Motor neuron (in vitro differentiated cells): ENCODE data around the gene BICRAL. TPM values are rescaled to one million over a fixed set of nuclear protein-coding genes. Genes with fewer than 3 reads are reported as not detected.
A peak's percentile ranks its signal among the peaks of the same experiment; 100 is the strongest.
"Not testable (repeated sequence)": the region's sequence is repeated elsewhere in the genome, so short reads cannot be mapped to it uniquely, and the experiment has no call there.

Experiments used
- ATAC-seq, 8 experiments: fragments of 200-7000 bp; cut with Tn5 transposase; replicated peaks in 6 of 8; 2 replicates each; pipeline ENCODE4 v1.8.0; 2021; ENCODE audit warnings: mild to moderate bottlenecking in 8 of 8, moderate library complexity in 8 of 8
- H3K27ac ChIP-seq, 2 donors: fragments of 250-450 bp; sonication (Bioruptor Pico); 2 replicates each; pipeline ENCODE4 v1.9.0; 2021; ENCODE audit warnings: antibody characterized with exemption in 2 of 2, mild to moderate bottlenecking in 2 of 2, moderate library complexity in 1 of 2
- H3K4me1 ChIP-seq, 2 donors: fragments of 250-450 bp; sonication (Bioruptor Pico); replicated peaks in 1 of 2; 2 replicates each; pipeline ENCODE4 v1.6.1; 2021; ENCODE audit warnings: antibody characterized with exemption in 2 of 2, mild to moderate bottlenecking in 2 of 2, moderate library complexity in 1 of 2
- H3K4me3 ChIP-seq, 5 donors: fragments of 250-450 bp; sonication (Bioruptor Pico); 2 replicates each; pipeline ENCODE4 v1.9.0; 2021; ENCODE audit warnings: antibody characterized with exemption in 5 of 5, mild to moderate bottlenecking in 5 of 5, moderate library complexity in 4 of 5
- WGBS, 10 experiments: fragments of 450-650 bp; shearing (Covaris generic); methylation state at CpG; one replicate each; pipeline ENCODE4 v1.0.0; 2022; 5-methylcytosine and 5-hydroxymethylcytosine counted together
- in situ Hi-C, 9 experiments: fragments of 400-800 bp; cut with MboI; loops; one replicate each; pipeline ENCODE4 v1.15.0; 2021; ENCODE audit warnings: low sequenced_read_pairs in 9 of 9, low pct_unique_long_range_greater_than_20kb in 2 of 9; ENCODE audit not compliant: unreplicated experiment in 9 of 9
- total RNA-seq, 8 experiments: library from RNA; unstranded; fragments of 300-600 nt; gene quantifications; 2 replicates each; pipeline versions ENCODE4 v1.2.3 to v1.2.4, GENCODE V29; 2022

The BICRAL gene
- total RNA-seq, 8 experiments from 2014 or later: 4.0 to 10.4 (median 8.8) TPM

GRCh38 chr6:42771741-42772100, 10.1 kb upstream of the BICRAL start:
- Histone ChIP-seq H3K4me3 (no peak overlapping the region), H3K4me1 (peaks cover 12% of the 10 kb centered on the region in 2 donors), H3K27ac (no peak overlapping the region)
- WGBS, 10 experiments: 6 to 80% (median 45%) methylated on average over 1 to 3 of the region's 3 CpGs; no CpG with 5 or more reads in 2 of the 10 experiments
- in situ Hi-C loops: no loop called here
- peak in 3 of 8 experiments; percentile 40 to 62 (median 53) for ATAC-seq

DNA sequence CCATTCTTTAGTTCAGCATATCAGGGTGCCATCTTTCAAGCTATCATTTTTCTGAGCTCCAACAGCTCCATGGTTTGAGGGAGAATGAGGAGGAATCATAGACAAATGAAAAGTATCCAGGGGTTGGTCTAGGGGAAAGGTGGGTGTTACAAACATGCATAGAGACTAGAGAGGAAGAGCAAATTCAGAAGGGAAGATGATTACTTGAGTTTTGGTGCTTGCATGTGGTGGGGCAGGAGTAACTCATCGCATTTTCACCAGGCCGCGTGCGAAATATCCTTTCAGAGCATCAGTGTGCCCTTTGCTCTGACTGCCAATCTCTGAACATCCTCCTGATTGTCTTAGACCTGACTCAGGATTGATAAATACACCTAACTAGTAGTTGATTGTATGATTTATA, 7.7 kb upstream of the BICRAL start:
- Histone ChIP-seq H3K4me3 (no peak overlapping the region), H3K4me1 (peaks cover 12% of the 10 kb centered on the region in 2 donors), H3K27ac (no peak overlapping the region)
- WGBS, 10 experiments: 86 to 100% (median 98%) methylated on average over 1 to 4 of the region's 4 CpGs; no CpG with 5 or more reads in 3 of the 10 experiments
- in situ Hi-C loops: no loop called here
- ATAC-seq: no peak

- WGBS, 10 experiments: 83 to 100% (median 95%) methylated on average over 1 to 8 of the region's 10 CpGs
- ATAC-seq: not testable (repeated sequence)
Observed at GRCh38 chr6:42774821-42775487, 6.9 kb upstream of the BICRAL start.

GRCh38 chr6:42777126-42777822, 4.6 kb upstream of the BICRAL start:
- ATAC-seq: peak in 3 of 8 experiments; percentile 35 to 43 (median 43)
- in situ Hi-C loops: no loop called here
- Histone ChIP-seq H3K4me1 (peaks cover 0 to 2% of the 10 kb centered on the region in 2 donors), H3K27ac (no peak overlapping the region), H3K4me3 (no peak overlapping the region)
- WGBS, 10 experiments: 50 to 100% (median 60%) methylated on average over 1 to 2 of the region's 2 CpGs; no CpG with 5 or more reads in 3 of the 10 experiments

More at GRCh38 chr6:42774821-42775487, 6.9 kb upstream of the BICRAL start:
- peaks cover 12% of the 10 kb centered on the region in 2 donors for H3K4me1 ChIP-seq
- in situ Hi-C loops, H3K4me3 ChIP-seq, H3K27ac ChIP-seq: not testable (repeated sequence)

DNA sequence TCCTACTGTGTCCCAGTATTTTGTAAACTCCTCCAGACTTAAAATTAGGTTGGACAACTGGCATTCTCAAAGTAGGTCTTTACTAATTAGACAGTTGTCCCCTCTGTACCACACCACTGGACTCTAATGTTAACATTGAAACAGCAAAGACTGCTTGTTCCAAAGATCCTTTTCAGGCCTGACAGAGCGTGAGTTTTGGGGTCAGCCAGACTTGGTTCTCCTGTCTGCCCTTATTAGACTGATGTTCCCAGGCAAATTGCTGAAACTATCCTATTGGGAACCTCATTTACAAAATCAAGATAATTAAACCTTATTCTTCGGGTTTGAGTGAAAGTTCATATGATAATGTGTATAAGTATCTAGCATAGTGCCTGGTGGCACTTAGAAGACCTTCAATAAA, 3.7 kb upstream of the BICRAL start:
- ATAC-seq: no peak
- no peak overlapping the region for H3K27ac ChIP-seq
- peaks cover 0 to 2% of the 10 kb centered on the region in 2 donors for H3K4me1 ChIP-seq
- H3K4me3 ChIP-seq: no peak overlapping the region
- WGBS, 10 experiments: 50 to 100% (median 75%) methylated on average over 1 to 2 of the region's 2 CpGs; no CpG with 5 or more reads in 3 of the 10 experiments
- in situ Hi-C loops: no loop called here

GRCh38 chr6:42779521-42779920, 2.3 kb upstream of the BICRAL start:
- Histone ChIP-seq H3K4me1 (peaks cover 0 to 2% of the 10 kb centered on the region in 2 donors), H3K27ac (no peak overlapping the region), H3K4me3 (no peak overlapping the region)
- no peak for ATAC-seq
- 93 to 100% (median 96%) methylated on average over 3 to 6 of the region's 6 CpGs; no CpG with 5 or more reads in 3 of the 10 experiments for WGBS, 10 experiments
- in situ Hi-C loops: no loop called here

- peak overlapping the region; percentile 76 to 99 (median 92) for H3K4me3 ChIP-seq
- WGBS, 10 experiments: 0 to 25% (median 5%) methylated on average over 1 to 2 of the region's 4 CpGs; no CpG with 5 or more reads in 6 of the 10 experiments
- no peak for ATAC-seq
- H3K4me1 ChIP-seq: peaks cover 14 to 18% of the 10 kb centered on the region in 2 donors
- H3K27ac ChIP-seq: peak overlapping the region; percentile 99 to 100
- in situ Hi-C loops: no loop called here
Observed at GRCh38 chr6:42781546-42781795, 381 bp upstream of the BICRAL start.

DNA sequence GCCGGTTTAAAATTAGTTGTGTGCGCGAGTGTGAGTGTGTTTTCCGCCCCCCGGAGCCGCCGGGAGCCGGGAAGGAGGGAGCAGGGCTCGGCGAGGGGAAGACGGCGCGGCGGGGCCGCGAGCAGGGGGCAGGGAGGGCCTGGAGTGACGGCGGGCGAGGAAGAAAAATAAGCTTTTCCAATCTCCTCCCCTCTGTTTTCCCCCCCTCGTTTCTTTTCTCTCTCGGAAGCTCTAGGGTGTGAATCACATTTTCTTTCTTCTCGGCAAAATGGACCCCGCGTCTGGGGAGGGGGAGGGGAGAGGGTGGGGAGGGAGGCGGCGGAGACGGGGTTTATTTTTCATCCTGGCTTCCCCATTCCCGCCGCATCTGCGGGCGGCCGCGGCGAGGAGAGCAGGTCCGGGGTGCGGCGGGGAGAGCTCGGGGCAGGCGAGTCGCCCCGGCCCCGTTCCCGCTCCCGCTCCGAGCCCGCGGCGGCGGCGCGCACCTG, 881 bp downstream of the BICRAL start:
- WGBS, 10 experiments: no CpG with 5 or more reads among the region's 51 CpGs
- H3K4me3 ChIP-seq: peak overlapping the region; percentile 76 to 99 (median 92)
- H3K4me1 ChIP-seq: peaks cover 22 to 28% of the 10 kb centered on the region in 2 donors
- peak; percentile 57 to 81 (median 74) for ATAC-seq
- peak overlapping the region; percentile 99 to 100 for H3K27ac ChIP-seq
- in situ Hi-C loops: no loop called here

- 0% methylated on average over 4 to 16 of the region's 79 CpGs; no CpG with 5 or more reads in 5 of the 10 experiments for WGBS, 10 experiments
- ATAC-seq: peak; percentile 23 to 60 (median 48)
- H3K4me3 ChIP-seq: peak overlapping the region; percentile 76 to 99 (median 92)
- H3K4me1 ChIP-seq: peaks cover 22 to 28% of the 10 kb centered on the region in 2 donors
- in situ Hi-C loops: no loop called here
- peak overlapping the region; percentile 99 to 100 for H3K27ac ChIP-seq
Observed at GRCh38 chr6:42783177-42783875, 1.5 kb downstream of the BICRAL start.

GRCh38 chr6:42783876-42784642, 2.2 kb downstream of the BICRAL start:
- 0 to 25% (median 1%) methylated on average over 1 to 10 of the region's 10 CpGs for WGBS, 10 experiments
- in situ Hi-C loops: no loop called here

DNA sequence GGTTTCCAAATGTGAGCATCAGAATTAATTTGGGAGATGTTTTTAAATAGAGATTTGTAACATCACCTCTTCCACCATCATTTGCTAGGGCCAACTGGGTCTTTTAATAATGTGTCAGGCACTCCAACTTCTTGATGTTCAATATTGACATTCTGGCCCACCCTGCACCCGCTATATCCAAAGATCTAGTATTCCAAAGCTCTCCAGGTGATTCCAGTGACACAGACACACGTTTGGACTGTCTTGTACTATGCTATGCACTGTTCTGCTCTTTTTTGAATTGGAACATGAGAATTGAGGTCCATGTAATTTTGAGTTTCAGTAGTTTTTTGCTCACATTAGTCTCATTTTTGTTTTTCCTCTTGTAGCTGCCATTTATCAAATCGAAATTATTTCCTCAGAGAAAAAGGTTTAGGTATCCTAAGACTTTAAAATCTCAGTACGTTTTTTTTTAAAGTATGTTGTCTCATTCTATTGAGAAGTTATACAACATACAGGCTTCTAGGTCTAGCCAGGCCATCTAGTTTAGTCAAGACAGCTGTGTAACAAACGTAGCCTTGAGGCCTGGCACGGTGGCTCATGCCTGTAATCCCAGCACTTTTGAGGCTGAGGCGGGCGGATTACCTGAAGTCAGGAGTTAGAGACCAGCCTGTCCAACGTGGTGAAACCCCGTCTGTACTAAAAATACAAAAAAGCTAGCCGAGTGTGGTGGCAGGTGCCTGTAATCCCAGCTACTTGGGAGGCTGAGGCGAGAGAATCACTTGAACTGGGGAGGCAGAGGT, 3.1 kb downstream of the BICRAL start:
- Histone ChIP-seq H3K4me1 (peaks cover 26 to 34% of the 10 kb centered on the region in 2 donors), H3K27ac (no peak overlapping the region), H3K4me3 (peak overlapping the region; percentile 76 to 99 (median 92))
- in situ Hi-C loops: no loop called here
- ATAC-seq: no peak
- WGBS, 10 experiments: 26 to 92% (median 66%) methylated on average over 2 to 11 of the region's 12 CpGs

More at GRCh38 chr6:42783876-42784642, 2.2 kb downstream of the BICRAL start:
- Histone ChIP-seq H3K4me3 (peak overlapping the region; percentile 76 to 99 (median 92)), H3K27ac (peak overlapping the region; percentile 99 to 100), H3K4me1 (peaks cover 22 to 28% of the 10 kb centered on the region in 2 donors)
- ATAC-seq: no peak

- in situ Hi-C loops: no loop called here
- H3K4me3 ChIP-seq: no peak overlapping the region
- H3K4me1 ChIP-seq: peaks cover 35 to 39% of the 10 kb centered on the region in 2 donors
- 58 to 100% (median 86%) methylated on average over 2 to 3 of the region's 3 CpGs; no CpG with 5 or more reads in 1 of the 10 experiments for WGBS, 10 experiments
- H3K27ac ChIP-seq: no peak overlapping the region
- ATAC-seq: no peak
Observed at GRCh38 chr6:42786525-42786985, 4.7 kb downstream of the BICRAL start.
